ENCODE results near the gene TSGA10IP. TPM values are rescaled to one million over a fixed set of nuclear protein-coding genes. Genes with fewer than 3 reads are reported as not detected.

Gene TSGA10IP
- total and polyA plus RNA-seq, 4 donors, result 0.07 to 0.34 (median 0.27) TPM

- peaks cover 0 to 8% (median 5%) of the 10 kb centered on the region in 5 donors for H3K4me1 ChIP-seq (ENCODE audit: control insufficient read depth in 5 of 5, insufficient read depth in 5 of 5, low read length in 5 of 5)
- H3K27ac ChIP-seq (ENCODE audit: low read depth in 1 of 2, low read length in 1 of 2), result no peak overlapping the region
- no peak for TF ChIP-seq CTCF (IDR thresholded peaks at IDR 0.05; ENCODE audit: control extremely low read depth, extremely low read depth)
- no peak overlapping the region for H3K4me3 ChIP-seq
- no peaks in the 10 kb centered on the region for H3K9me3 ChIP-seq (ENCODE audit: control insufficient read depth in 4 of 4, insufficient read depth in 3 of 4, low read length in 3 of 4)
- peaks cover 0 to 10% (median 8%) of the 10 kb centered on the region in 3 donors for H3K27me3 ChIP-seq (ENCODE audit: control insufficient read depth in 3 of 3, insufficient read depth in 3 of 3, low read length in 2 of 3)
- WGBS, 2 donors, result 89 to 92% methylated on average over 13 of the region's 13 CpGs
- H3K9ac ChIP-seq (ENCODE audit: insufficient read depth in 1 of 2, low read length in 2 of 2), result no peak overlapping the region
- peaks cover 0 to 18% (median 14%) of the 10 kb centered on the region in 4 donors for H3K36me3 ChIP-seq (ENCODE audit: control insufficient read depth in 4 of 4, insufficient read depth in 4 of 4, low read length in 4 of 4)
- no peak for DNase-seq
- no peak for ATAC-seq (ENCODE audit: insufficient read depth, low FRiP score)
Observed at GRCh38 chr11:66006134-66006890, 61.0 kb downstream of the TSGA10IP start.

- no peak overlapping the region for H3K9ac ChIP-seq (ENCODE audit: insufficient read depth in 1 of 2, low read length in 2 of 2)
- WGBS, 2 donors, result 81 to 85% methylated on average over 4 of the region's 4 CpGs
- H3K9me3 ChIP-seq (ENCODE audit: control insufficient read depth in 4 of 4, insufficient read depth in 3 of 4, low read length in 3 of 4), result no peaks in the 10 kb centered on the region
- no peak overlapping the region for H3K4me3 ChIP-seq
- no peak overlapping the region for H3K27ac ChIP-seq (ENCODE audit: low read depth in 1 of 2, low read length in 1 of 2)
- no peak for TF ChIP-seq CTCF (IDR thresholded peaks at IDR 0.05; ENCODE audit: control extremely low read depth, extremely low read depth)
- peaks cover 0 to 18% (median 14%) of the 10 kb centered on the region in 4 donors for H3K36me3 ChIP-seq (ENCODE audit: control insufficient read depth in 4 of 4, insufficient read depth in 4 of 4, low read length in 4 of 4)
- DNase-seq (no peak), ATAC-seq (ENCODE audit: insufficient read depth, low FRiP score) (no peak)
- peaks cover 0 to 13% (median 12%) of the 10 kb centered on the region in 3 donors for H3K27me3 ChIP-seq (ENCODE audit: control insufficient read depth in 3 of 3, insufficient read depth in 3 of 3, low read length in 2 of 3)
- peaks cover 0 to 9% (median 8%) of the 10 kb centered on the region in 5 donors for H3K4me1 ChIP-seq (ENCODE audit: control insufficient read depth in 5 of 5, insufficient read depth in 5 of 5, low read length in 5 of 5)
Observed at GRCh38 chr11:66006891-66007176, 61.6 kb downstream of the TSGA10IP start.

GRCh38 chr11:66007201-66007634, 61.9 kb downstream of the TSGA10IP start:
- no peak for ATAC-seq (ENCODE audit: insufficient read depth, low FRiP score)

More at GRCh38 chr11:66007201-66007634, 61.9 kb downstream of the TSGA10IP start:
- Histone ChIP-seq H3K4me3 (no peak overlapping the region), H3K27me3 (ENCODE audit: control insufficient read depth in 3 of 3, insufficient read depth in 3 of 3, low read length in 2 of 3) (peaks cover 0 to 16% (median 13%) of the 10 kb centered on the region in 3 donors), H3K27ac (ENCODE audit: low read depth in 1 of 2, low read length in 1 of 2) (no peak overlapping the region), H3K9ac (ENCODE audit: insufficient read depth in 1 of 2, low read length in 2 of 2) (no peak overlapping the region), H3K4me1 (ENCODE audit: control insufficient read depth in 5 of 5, insufficient read depth in 5 of 5, low read length in 5 of 5) (peaks cover 0 to 11% (median 8%) of the 10 kb centered on the region in 5 donors), H3K9me3 (ENCODE audit: control insufficient read depth in 4 of 4, insufficient read depth in 3 of 4, low read length in 3 of 4) (no peaks in the 10 kb centered on the region), H3K36me3 (ENCODE audit: control insufficient read depth in 4 of 4, insufficient read depth in 4 of 4, low read length in 4 of 4) (peaks cover 0 to 18% (median 14%) of the 10 kb centered on the region in 4 donors)
- no peak for DNase-seq
- WGBS, 2 donors, result 62 to 73% methylated on average over 5 of the region's 5 CpGs
- TF ChIP-seq CTCF (IDR thresholded peaks at IDR 0.05; ENCODE audit: control extremely low read depth, extremely low read depth), result no peak

Measured in lung (tissue), 12 donors.